H9 (cell line): ENCODE data around the gene TUBA1A. TPM values are rescaled to one million over a fixed set of nuclear protein-coding genes. Genes with fewer than 3 reads are reported as not detected.
A peak's percentile ranks its signal among the peaks of the same experiment; 100 is the strongest.

Experiments used
- DNase-seq: peaks from one replicate; pipeline ENCODE4 v3.0.0-alpha.2; 2017
- H2AFZ ChIP-seq: one replicate; pipeline ENCODE4 v1.6.1; 2013; ENCODE audit warnings: mild to moderate bottlenecking, low read length, control low read depth, moderate library complexity
- H2AK5ac ChIP-seq: 2 replicates; pipeline ENCODE4 v1.6.1; 2013; ENCODE audit warnings: low read length, control low read depth, mixed read lengths; ENCODE audit not compliant: insufficient read length
- H2BK120ac ChIP-seq: one replicate; pipeline ENCODE4 v1.6.1; 2013; ENCODE audit warnings: low read depth, mild to moderate bottlenecking, low read length, control low read depth, inconsistent platforms; ENCODE audit not compliant: poor library complexity, severe bottlenecking
- H2BK12ac ChIP-seq: 2 replicates; pipeline ENCODE4 v1.6.1; 2013; ENCODE audit warnings: low read length, control low read depth, mixed read lengths, low read depth; ENCODE audit not compliant: insufficient read length
- H2BK15ac ChIP-seq: 2 replicates; pipeline ENCODE4 v1.6.1; 2013; ENCODE audit warnings: low read depth, low read length, control low read depth
- H2BK20ac ChIP-seq: one replicate; pipeline ENCODE4 v1.6.1; 2013; ENCODE audit warnings: low read depth, mild to moderate bottlenecking, low read length, control low read depth, inconsistent platforms; ENCODE audit not compliant: poor library complexity, severe bottlenecking
- H2BK5ac ChIP-seq: 2 replicates; pipeline ENCODE4 v1.6.1; 2013; ENCODE audit warnings: low read length, control low read depth, mixed read lengths; ENCODE audit not compliant: insufficient read length
- H3K14ac ChIP-seq: 2 replicates; pipeline ENCODE4 v1.6.1; 2013; ENCODE audit warnings: low read length, control low read depth; ENCODE audit not compliant: insufficient read depth
- H3K18ac ChIP-seq: 2 replicates; pipeline ENCODE4 v1.6.1; 2013; ENCODE audit warnings: low read depth, mild to moderate bottlenecking, mixed read lengths, low read length, control low read depth; ENCODE audit not compliant: insufficient read length
- H3K23ac ChIP-seq: 2 replicates; pipeline ENCODE4 v1.6.1; 2013; ENCODE audit warnings: low read length, control low read depth, mixed read lengths, low read depth; ENCODE audit not compliant: insufficient read length
- H3K23me2 ChIP-seq: 2 replicates; pipeline ENCODE4 v1.6.1; 2013; ENCODE audit warnings: low read depth, mild to moderate bottlenecking, mixed read lengths, low read length, control low read depth; ENCODE audit not compliant: insufficient read length, poor library complexity, severe bottlenecking
- H3K27ac ChIP-seq: 2 replicates; pipeline ENCODE4 v1.5.1; 2013; ENCODE audit warnings: low read length, control low read depth, mixed read lengths, low read depth; ENCODE audit not compliant: insufficient read length
- H3K27me3 ChIP-seq: 2 replicates; pipeline ENCODE4 v1.6.1; 2013; ENCODE audit warnings: low read length, control low read depth, inconsistent platforms; ENCODE audit not compliant: insufficient read depth
- H3K4ac ChIP-seq: 2 replicates; pipeline ENCODE4 v1.6.1; 2013; ENCODE audit warnings: low read depth, mild to moderate bottlenecking, control low read depth, inconsistent platforms, low read length, moderate library complexity
- H3K4me1 ChIP-seq: 2 replicates; pipeline ENCODE4 v1.6.1; 2013; ENCODE audit warnings: low read length, control low read depth, inconsistent platforms; ENCODE audit not compliant: insufficient read depth
- H3K4me2 ChIP-seq: 2 replicates; pipeline ENCODE4 v1.6.1; 2013; ENCODE audit warnings: low read length, control low read depth, mixed read lengths; ENCODE audit not compliant: insufficient read length, insufficient read depth
- H3K56ac ChIP-seq: 2 replicates; pipeline ENCODE4 v1.6.1; 2013; ENCODE audit warnings: low read depth, mild to moderate bottlenecking, mixed read lengths, low read length, control low read depth; ENCODE audit not compliant: insufficient read length
- H3K79me1 ChIP-seq: 2 replicates; pipeline ENCODE4 v1.6.1; 2013; ENCODE audit warnings: low read depth, mild to moderate bottlenecking, moderate library complexity, low read length, control low read depth, inconsistent platforms; ENCODE audit not compliant: insufficient read depth, poor library complexity, severe bottlenecking
- H3K79me2 ChIP-seq: 2 replicates; pipeline ENCODE4 v1.6.1; 2013; ENCODE audit warnings: low read length, control low read depth, inconsistent platforms; ENCODE audit not compliant: insufficient read depth
- H3K9ac ChIP-seq: 2 replicates; pipeline ENCODE4 v1.6.1; 2013; ENCODE audit warnings: low read length, control low read depth, mixed read lengths; ENCODE audit not compliant: insufficient read length; ENCODE audit errors: extremely low read depth
- H3K9me3 ChIP-seq: one replicate; pipeline ENCODE4 v1.6.1; 2013; ENCODE audit warnings: low read depth, low read length, inconsistent platforms; ENCODE audit not compliant: control insufficient read depth
- H3T11ph ChIP-seq: one replicate; pipeline ENCODE4 v1.6.1; 2013; ENCODE audit warnings: mild to moderate bottlenecking, low read length, control low read depth, inconsistent platforms
- H4K20me1 ChIP-seq: one replicate; pipeline ENCODE4 v1.6.1; 2013; ENCODE audit not compliant: control insufficient read depth, insufficient read length, insufficient read depth
- H4K5ac ChIP-seq: 2 replicates; pipeline ENCODE4 v1.6.1; 2013; ENCODE audit warnings: low read depth, mild to moderate bottlenecking, mixed read lengths, low read length, control low read depth; ENCODE audit not compliant: insufficient read length
- H4K8ac ChIP-seq: replicated peaks from 2 replicates; pipeline ENCODE4 v1.6.1; 2013; ENCODE audit warnings: low read length, control low read depth, mixed read lengths, low read depth; ENCODE audit not compliant: insufficient read length
- H4K91ac ChIP-seq: 2 replicates; pipeline ENCODE4 v1.6.1; 2013; ENCODE audit warnings: low read depth, mild to moderate bottlenecking, moderate library complexity, mixed read lengths, low read length, control low read depth; ENCODE audit not compliant: insufficient read length
- H3K27ac Mint-ChIP-seq, 3 experiments: 2 replicates in 2 of 3; 3 replicates in 1 of 3; pipeline ENCODE4 v1.8.0; 2020 to 2021; ENCODE audit warnings: mixed read lengths in 3 of 3, mild to moderate bottlenecking in 1 of 3, moderate library complexity in 1 of 3
- H3K27me3 Mint-ChIP-seq: 2 replicates; pipeline ENCODE4 v1.8.0; 2021; ENCODE audit warnings: low read depth, mild to moderate bottlenecking, moderate library complexity, mixed read lengths
- H3K36me3 Mint-ChIP-seq, 3 experiments: 2 replicates in 2 of 3; 3 replicates in 1 of 3; pipeline ENCODE4 v1.8.0; 2020 to 2021; ENCODE audit warnings: low read depth in 3 of 3, mixed read lengths in 3 of 3; ENCODE audit not compliant: insufficient read depth in 1 of 3
- H3K4me1 Mint-ChIP-seq, 2 experiments: 2 replicates each; pipeline ENCODE4 v1.8.0; 2020; ENCODE audit warnings: mixed read lengths in 2 of 2
- H3K4me3 Mint-ChIP-seq, 2 experiments: 2 replicates in 1 of 2; 3 replicates in 1 of 2; pipeline ENCODE4 v1.8.0; 2020 to 2021; ENCODE audit warnings: mild to moderate bottlenecking in 2 of 2, mixed read lengths in 2 of 2, moderate library complexity in 1 of 2
- H3K9me3 Mint-ChIP-seq, 2 experiments: 2 replicates in 1 of 2; 3 replicates in 1 of 2; pipeline ENCODE4 v1.8.0; 2020; ENCODE audit warnings: mild to moderate bottlenecking in 2 of 2, mixed read lengths in 2 of 2, moderate library complexity in 1 of 2
- WGBS: extraction: QIAGEN DNeasy Blood & Tissue Kit; methylation state at CpG from one replicate; pipeline ENCODE4 v1.1.7; 2013; ENCODE audit warnings: missing lambda C conversion rate, low lambda C conversion rate, mixed read lengths; ENCODE audit not compliant: insufficient read length; ENCODE audit errors: extremely low coverage; 5-methylcytosine and 5-hydroxymethylcytosine counted together
- total RNA-seq: library from RNA; stranded (reverse); gene quantifications from 2 replicates; pipeline ENCODE4 v1.2.1, GENCODE V29; 2021
- TF ChIP-seq, protein P1 (sequence below): fragments of 200-600 bp; sonication (generic); conservative IDR thresholded peaks from 3 replicates; pipeline ENCODE4 v1.8.0; 2021; ENCODE audit warnings: antibody characterized with exemption, mild to moderate bottlenecking

Gene TUBA1A
- total RNA-seq, 1 experiment from 2014 or later: 149 TPM

DNA sequence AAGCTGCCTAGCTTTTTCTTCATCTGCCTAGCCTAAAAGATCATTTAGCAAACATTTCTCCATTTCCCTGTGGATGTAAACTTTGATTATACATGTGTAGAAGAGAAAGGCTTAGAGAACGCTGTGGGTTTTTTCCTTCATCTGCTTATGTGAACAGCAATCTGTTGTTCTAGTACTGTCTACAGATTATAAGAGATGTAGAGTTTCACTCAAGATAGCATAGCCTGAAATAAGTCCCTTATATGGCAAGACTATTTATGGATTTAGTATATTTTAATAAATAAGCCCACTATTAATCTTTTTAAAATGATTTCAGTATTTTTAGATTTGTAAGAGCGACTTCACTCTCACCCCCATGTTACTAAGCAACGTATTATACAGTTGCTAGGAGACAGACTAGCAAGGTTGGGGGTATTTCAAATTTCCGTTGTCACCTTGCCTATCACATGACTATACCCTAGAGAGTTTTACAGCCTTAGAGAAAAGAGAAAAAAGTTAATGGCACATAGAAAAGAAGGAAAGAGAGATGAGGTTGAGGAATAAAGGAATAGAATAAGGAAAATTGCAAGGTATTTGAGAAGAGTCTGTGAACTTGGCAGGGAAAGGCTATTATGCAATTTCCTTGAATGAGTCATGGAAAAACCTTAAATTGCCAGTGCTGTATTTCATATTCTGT, 12.2 kb upstream of the TUBA1A start:
- no peaks in the 10 kb centered on the region; the same call in 1 of the 2 replicates for H3K4me1 ChIP-seq
- H2BK5ac ChIP-seq: no peak overlapping the region
- no peak overlapping the region for H3K9ac ChIP-seq
- no peaks in the 10 kb centered on the region for H3K27me3 Mint-ChIP-seq
- H4K20me1 ChIP-seq: no peaks in the 10 kb centered on the region
- no peaks in the 10 kb centered on the region for H3K9me3 Mint-ChIP-seq
- peak overlapping the region; percentile 91 for H3T11ph ChIP-seq
- H3K27me3 ChIP-seq: no peaks in the 10 kb centered on the region
- H2AK5ac ChIP-seq: no peak overlapping the region
- H4K5ac ChIP-seq: no peak overlapping the region
- H3K79me2 ChIP-seq: no peaks in the 10 kb centered on the region
- H3K4me1 Mint-ChIP-seq: peaks cover 25 to 37% of the 10 kb centered on the region in 2 experiments
- no peak overlapping the region for H3K56ac ChIP-seq
- H2BK120ac ChIP-seq: no peak overlapping the region
- no peaks in the 10 kb centered on the region for H3K23me2 ChIP-seq
- no peaks in the 10 kb centered on the region for H3K79me1 ChIP-seq
- H2BK20ac ChIP-seq: peak overlapping the region; percentile 60
- H3K18ac ChIP-seq: no peak overlapping the region
- H2AFZ ChIP-seq: no peak overlapping the region
- TF ChIP-seq, protein P1, sequence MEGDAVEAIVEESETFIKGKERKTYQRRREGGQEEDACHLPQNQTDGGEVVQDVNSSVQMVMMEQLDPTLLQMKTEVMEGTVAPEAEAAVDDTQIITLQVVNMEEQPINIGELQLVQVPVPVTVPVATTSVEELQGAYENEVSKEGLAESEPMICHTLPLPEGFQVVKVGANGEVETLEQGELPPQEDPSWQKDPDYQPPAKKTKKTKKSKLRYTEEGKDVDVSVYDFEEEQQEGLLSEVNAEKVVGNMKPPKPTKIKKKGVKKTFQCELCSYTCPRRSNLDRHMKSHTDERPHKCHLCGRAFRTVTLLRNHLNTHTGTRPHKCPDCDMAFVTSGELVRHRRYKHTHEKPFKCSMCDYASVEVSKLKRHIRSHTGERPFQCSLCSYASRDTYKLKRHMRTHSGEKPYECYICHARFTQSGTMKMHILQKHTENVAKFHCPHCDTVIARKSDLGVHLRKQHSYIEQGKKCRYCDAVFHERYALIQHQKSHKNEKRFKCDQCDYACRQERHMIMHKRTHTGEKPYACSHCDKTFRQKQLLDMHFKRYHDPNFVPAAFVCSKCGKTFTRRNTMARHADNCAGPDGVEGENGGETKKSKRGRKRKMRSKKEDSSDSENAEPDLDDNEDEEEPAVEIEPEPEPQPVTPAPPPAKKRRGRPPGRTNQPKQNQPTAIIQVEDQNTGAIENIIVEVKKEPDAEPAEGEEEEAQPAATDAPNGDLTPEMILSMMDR: no peak
- peak overlapping the region; percentile 88; the same call in 1 of the 2 replicates for H3K14ac ChIP-seq
- no peaks in the 10 kb centered on the region for H3K36me3 Mint-ChIP-seq
- H3K27ac Mint-ChIP-seq: peak overlapping the region; percentile 1 to 42 (median 13); a peak in 3 of 7 replicates
- no peak overlapping the region for H3K27ac ChIP-seq
- no peaks in the 10 kb centered on the region for H3K9me3 ChIP-seq
- H3K4ac ChIP-seq: no peak overlapping the region
- H2BK15ac ChIP-seq: no peak overlapping the region
- no CpG with 5 or more reads among the region's 4 CpGs for WGBS
- H2BK12ac ChIP-seq: no peak overlapping the region
- no peak overlapping the region for H3K23ac ChIP-seq
- H3K4me2 ChIP-seq: no peak overlapping the region
- H4K91ac ChIP-seq: no peak overlapping the region
- H4K8ac ChIP-seq: no peak overlapping the region
- peak; percentile 21 for DNase-seq
- peak overlapping the region in 1 of 2 experiments; percentile 5; a peak in 2 of 5 replicates for H3K4me3 Mint-ChIP-seq
